ENCODE data around the gene THPO. TPM values are rescaled to one million over a fixed set of nuclear protein-coding genes. Genes with fewer than 3 reads are reported as not detected.

THPO gene
- total RNA-seq (2014; rRNA removed; shearing (Covaris generic)) (0.14 and 0.97 TPM in 2 replicates), polyA plus RNA-seq (2016; fragmentation: Nextera tagmentation; extraction: Ambion mirVana) (0.47 and 1.9 TPM in 2 replicates)
- long read RNA-seq: 0 reads

- Histone ChIP-seq H3K4me2 (peak within 1 kb of the TSS; percentile 85), H3K9me2 (ENCODE audit: insufficient read depth) (no peaks in the 10 kb centered on the region), H2AFZ (peak within 1 kb of the TSS; percentile 78), H3K27ac (ENCODE audit: low read depth) (no peak within 1 kb of the TSS), H3K79me2 (replicated peaks; ENCODE audit: insufficient read depth) (no peaks in the 10 kb centered on the region), H3K4me1 (ENCODE audit: insufficient read depth) (peaks cover 39% of the 10 kb centered on the region), H3F3A (replicated peaks; ENCODE audit: low read depth) (0 out of 2 replicates have a peak, but pooled peaks cover 4% of the 10 kb centered on the region), H3K27me3 (ENCODE audit: insufficient read depth) (peaks cover 50% of the 10 kb centered on the region), H3K36me3 (ENCODE audit: insufficient read depth) (no peaks in the 10 kb centered on the region), H3K4me3 (peak within 1 kb of the TSS; percentile 54), H4K20me1 (replicated peaks; ENCODE audit: insufficient read depth) (no peaks in the 10 kb centered on the region)
- H3K36me3 Mint-ChIP-seq (ENCODE audit: low read depth): no peaks in the 10 kb centered on the region
- H3K27ac Mint-ChIP-seq: no peak within 1 kb of the TSS
- peak; percentile 52 for DNase-seq (ENCODE audit: low spot score)
- peaks cover 42% of the 10 kb centered on the region for H3K4me1 Mint-ChIP-seq
- H3K4me3 Mint-ChIP-seq: peak within 1 kb of the TSS; percentile 75
- peak; percentile 41 for ATAC-seq
- no peak for TF ChIP-seq CTCF (conservative IDR thresholded peaks at IDR 0.05; ENCODE audit: low read depth in 2 of 2)
- TF ChIP-seq CREB1 (CRISPR knock-in tag; IDR thresholded peaks at IDR 0.05; ENCODE audit: low read depth): 0 out of 2 replicates have a peak, but pooled peaks have one; percentile 4
- no peaks in the 10 kb centered on the region for H3K9me3 Mint-ChIP-seq
- H3K27me3 Mint-ChIP-seq (ENCODE audit: insufficient read depth, low read depth, poor library complexity): peaks cover 52% of the 10 kb centered on the region
These were observed at the start of gene THPO for GRCh38 chr3:184377882-184378445. Gene THPO (minus strand): TSS chr3:184378207. CDS start chr3:184376259, 1,948 bp downstream.

GRCh38 chr3:184426691-184427141 lies 48.7 kb upstream of the THPO start:
- Histone ChIP-seq H3K4me2 (no peak overlapping the region), H3K27me3 (ENCODE audit: insufficient read depth) (no peaks in the 10 kb centered on the region), H3K79me2 (replicated peaks; ENCODE audit: insufficient read depth) (no peaks in the 10 kb centered on the region), H4K20me1 (replicated peaks; ENCODE audit: insufficient read depth) (no peaks in the 10 kb centered on the region), H3K36me3 (ENCODE audit: insufficient read depth) (no peaks in the 10 kb centered on the region), H3K27ac (ENCODE audit: low read depth) (no peak overlapping the region), H2AFZ (no peak overlapping the region), H3K4me3 (no peak overlapping the region), H3K4me1 (ENCODE audit: insufficient read depth) (no peaks in the 10 kb centered on the region), H3F3A (replicated peaks; ENCODE audit: low read depth) (no peaks in the 10 kb centered on the region), H3K9me2 (ENCODE audit: insufficient read depth) (no peaks in the 10 kb centered on the region)
- Mint-ChIP-seq H3K36me3 (ENCODE audit: low read depth) (no peaks in the 10 kb centered on the region), H3K27ac (no peak overlapping the region), H3K9me3 (peaks cover 15% of the 10 kb centered on the region), H3K4me3 (no peak overlapping the region), H3K27me3 (ENCODE audit: insufficient read depth, low read depth, poor library complexity) (peaks cover 11% of the 10 kb centered on the region), H3K4me1 (no peaks in the 10 kb centered on the region)
- no peak for DNase-seq (ENCODE audit: low spot score)
- ATAC-seq: no peak
- TF ChIP-seq CTCF (conservative IDR thresholded peaks at IDR 0.05; ENCODE audit: low read depth in 2 of 2) (no peak), EZH2 (IDR thresholded peaks at IDR 0.05; ENCODE audit: low read depth, unreplicated experiment) (no peak), ZNF462 (CRISPR knock-in tag; IDR thresholded peaks at IDR 0.05) (no peak), CREB1 (CRISPR knock-in tag; IDR thresholded peaks at IDR 0.05; ENCODE audit: low read depth) (no peak), NANOG (IDR thresholded peaks at IDR 0.05; ENCODE audit: borderline replicate concordance) (no peak)
